Measurements from ENCODE around the gene GAMT.
A peak's percentile ranks its signal among the peaks of the same experiment; 100 is the strongest.

The GAMT gene

DNA sequence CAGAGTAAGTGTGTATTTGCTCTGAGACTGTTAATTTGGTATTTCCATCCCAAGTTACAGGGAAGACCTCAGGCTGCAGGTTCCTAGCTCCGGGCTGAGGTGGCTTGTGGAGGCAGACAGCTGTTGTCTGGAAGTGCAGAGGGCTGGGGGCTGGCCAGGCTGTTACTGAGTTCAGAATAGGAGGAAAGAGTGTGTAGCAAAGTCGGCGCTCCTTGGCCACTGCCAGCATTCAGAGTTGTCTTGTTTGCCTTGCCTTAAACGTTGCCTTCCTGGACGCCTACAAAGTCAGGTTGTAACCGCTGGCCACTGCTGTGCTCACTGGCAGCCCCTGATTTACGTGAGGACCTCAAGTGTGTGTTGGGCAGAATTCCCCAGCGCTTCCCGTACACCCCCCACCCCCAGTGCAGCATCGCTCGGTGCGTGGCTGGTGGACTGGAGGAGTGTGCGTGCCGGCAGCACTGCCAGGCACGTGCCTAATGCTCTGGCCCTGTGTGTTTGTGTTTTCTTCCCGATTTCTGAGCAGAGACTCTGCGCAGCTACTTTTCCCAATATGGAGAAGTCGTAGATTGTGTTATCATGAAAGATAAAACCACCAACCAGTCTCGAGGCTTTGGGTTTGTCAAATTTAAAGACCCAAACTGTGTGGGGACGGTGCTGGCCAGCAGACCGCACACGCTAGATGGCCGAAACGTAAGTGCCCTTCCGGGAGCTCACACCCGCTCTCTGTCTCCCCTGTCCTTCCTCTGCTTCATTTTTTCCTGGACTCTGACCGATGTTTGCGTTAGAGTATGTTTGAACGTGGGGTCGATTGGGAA lies 16.5 kb upstream of the GAMT start:
- DNase-seq = no peak

DNA sequence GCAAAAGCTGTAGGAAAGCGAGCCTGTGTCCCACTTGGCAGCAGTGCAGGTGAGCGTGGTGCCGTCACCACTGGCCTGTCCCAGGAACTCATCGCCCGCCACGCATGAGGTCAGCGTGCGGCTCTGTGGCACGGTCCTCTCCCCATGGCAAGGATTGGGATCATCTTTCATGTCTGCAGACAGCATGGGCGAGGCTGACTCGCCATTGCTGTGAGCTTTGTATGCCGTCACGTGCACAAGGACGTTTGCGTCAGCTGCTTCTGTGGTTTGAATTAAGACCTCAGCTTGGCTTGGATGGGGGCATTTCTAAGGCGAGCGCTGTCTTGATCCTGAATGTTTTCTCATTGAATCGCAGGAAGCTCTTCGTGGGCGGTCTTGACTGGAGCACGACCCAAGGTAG lies 15.8 kb upstream of the GAMT start:
- DNase-seq = no peak

DNA sequence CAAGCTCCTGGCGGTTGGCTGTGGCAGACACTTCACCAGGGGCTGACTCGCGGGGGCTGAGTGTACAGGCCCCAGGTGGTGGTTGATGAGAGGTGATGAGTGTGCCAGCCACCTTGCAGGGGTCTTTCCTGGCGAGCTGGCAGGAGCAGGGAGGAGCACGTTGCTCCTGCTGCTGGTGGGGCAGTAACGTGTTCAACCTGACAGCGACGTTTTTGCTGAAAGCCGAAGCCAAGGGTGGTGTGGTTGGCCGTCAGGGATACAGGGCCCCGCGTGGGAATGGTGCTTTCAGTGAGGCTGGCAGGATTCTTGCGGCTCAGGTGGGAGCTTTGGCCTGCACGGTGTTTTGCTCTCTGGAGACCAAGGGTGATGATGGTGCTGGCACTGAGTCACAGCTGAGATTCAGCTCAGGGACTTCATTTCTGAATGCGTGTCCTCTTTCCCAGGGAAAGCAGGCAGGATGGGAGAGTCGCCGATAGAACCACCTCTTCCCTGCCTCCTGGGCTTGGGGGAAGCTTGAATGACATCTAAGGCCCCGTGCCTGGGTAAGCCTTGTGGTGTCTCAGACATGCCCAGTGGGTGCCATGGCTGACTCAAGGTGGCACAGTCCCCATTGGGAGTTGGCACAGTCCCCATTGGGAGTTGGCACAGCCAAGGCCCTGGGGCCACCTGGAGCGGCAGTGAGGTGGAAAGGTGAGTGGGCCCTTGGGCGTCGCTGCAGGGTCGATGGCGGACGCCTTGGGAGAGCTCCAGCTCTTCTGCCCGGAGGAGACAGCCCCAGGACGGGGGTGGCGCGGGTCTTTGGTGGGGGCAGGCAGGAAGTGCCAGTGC lies 14.9 kb upstream of the GAMT start:
- no peak for DNase-seq

DNA sequence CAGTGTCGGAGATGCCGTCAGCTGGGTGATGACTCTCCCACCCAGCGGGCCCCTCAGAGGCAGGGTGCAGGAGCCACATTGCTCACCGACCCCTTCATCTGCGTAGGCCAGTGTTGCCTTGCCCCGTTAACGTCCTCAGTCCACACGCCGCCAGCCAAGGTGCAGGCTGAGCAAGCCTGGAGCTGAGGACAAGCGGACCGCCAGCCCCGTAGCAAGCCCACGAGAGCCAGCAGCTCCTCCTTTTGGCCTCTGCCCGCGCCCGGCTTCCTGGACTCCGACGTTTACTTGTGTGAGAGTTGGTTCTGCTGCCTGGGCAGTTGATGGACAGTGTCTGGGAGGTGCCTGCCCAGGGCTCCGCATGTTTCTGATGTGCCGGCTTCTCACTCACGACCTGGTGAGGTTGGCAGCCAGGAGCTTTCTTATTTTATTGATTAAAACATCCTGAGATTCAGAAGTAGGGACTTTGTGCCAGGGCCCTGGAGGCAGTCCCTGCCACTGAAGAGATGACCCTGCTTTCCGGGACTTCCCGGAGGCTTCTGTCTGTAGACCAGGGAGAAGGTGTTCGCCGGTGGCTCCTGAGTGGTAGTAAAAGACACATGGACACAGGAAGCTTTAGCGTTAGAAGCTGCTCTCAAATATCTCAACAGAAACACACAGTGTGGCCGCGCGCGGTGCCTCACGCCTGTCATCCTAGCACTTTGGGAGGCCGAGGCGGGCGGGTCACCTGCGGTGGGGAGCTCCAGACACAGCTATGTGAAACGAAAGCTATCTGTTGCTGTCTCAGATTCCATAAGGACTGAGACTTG lies 11.9 kb upstream of the GAMT start:
- no peak for DNase-seq

DNA sequence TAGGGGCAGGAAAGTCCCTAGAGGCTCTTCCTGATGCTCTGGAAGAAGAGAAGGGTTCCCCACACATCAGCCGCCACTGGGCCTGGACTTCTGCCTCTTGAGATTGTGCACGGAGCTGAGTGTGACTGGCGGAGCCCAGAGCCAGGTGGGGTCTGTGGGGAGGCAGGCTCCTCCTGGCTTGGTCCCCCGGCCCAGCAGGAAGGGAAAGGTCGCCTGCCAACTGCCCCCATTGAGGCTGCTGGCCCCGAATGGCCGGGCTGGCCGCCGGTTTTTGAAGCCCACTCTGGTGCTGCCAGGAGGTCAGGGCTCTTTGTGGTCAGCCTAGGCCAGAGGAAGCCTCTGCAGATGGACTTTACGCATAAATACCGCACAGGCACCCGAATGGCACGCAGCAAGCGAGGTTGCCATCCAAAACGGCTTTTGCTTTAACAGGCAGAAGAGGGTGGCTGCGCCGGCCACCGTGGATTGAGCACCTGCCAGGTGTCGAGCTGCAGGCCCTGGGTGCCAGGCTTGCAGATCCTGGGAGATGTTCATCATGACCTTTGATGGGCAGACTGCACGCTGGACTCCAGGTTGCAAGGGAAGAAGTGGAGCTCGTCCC lies 11.1 kb upstream of the GAMT start:
- no peak for DNase-seq

DNA sequence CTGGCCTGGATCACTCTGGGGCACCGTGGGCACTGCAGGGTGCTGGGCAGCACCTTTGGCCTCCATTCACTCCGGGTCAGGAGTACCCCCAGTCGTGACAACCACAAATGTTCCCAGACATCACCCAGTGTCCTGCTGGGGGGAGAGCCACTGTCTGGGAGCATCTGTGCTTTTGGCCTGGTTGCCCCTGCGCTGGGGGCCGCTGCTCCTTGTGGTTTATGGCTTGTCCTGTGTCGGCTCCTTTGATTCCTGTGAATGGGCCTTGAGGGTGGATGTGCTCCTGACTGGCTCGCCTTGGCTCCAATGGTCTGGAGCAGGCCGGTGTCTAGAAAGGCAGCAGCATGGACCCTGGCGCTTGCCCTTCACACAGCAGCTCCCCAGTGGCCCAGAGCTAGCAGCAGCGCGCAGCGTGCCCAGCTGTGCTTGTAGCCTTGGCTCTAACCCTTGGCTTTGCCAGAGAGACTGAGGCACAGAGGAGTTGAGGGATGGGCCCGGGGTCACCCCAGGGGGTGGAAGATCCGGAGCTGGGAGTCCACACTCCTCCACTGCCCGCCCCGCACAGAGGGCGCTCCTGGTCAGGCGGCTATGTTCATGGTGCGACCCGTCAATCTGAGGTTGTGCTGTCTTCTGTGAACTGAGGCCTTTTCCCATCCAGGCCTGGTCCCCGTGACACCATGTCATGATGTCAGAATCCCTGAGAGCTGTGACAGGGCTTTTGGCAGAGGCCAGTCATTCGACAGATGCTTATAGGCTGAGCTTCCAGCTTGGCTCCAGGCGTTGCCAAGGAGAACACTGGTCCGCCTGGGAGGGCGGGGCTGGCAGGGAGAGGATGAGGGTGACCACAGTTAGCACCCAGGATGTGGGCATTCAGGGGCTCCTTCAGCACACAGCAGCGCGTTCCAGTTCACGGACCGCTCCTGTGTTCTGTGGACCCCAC lies 10.2 kb upstream of the GAMT start:
- no peak for DNase-seq

DNA sequence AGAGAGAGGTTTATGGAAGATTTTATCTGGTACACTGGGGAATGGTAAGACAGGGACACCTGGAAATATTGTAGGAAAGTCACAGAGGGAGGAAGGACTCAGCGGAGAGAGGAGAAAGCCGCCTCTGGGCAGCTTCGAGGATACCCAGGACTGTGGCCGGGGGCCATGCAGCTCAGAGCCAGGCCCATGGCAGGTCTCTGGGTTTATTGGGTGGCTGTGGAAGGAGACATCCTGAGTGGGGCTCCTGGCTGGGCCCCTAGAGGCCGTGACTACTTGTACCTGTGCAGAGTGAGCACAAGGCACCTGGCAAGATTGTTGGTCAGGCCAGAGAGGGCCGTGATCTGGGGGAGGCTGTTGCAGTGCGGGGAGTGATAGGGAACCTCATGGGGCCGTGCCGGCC lies 9.4 kb upstream of the GAMT start:
- DNase-seq = no peak

DNA sequence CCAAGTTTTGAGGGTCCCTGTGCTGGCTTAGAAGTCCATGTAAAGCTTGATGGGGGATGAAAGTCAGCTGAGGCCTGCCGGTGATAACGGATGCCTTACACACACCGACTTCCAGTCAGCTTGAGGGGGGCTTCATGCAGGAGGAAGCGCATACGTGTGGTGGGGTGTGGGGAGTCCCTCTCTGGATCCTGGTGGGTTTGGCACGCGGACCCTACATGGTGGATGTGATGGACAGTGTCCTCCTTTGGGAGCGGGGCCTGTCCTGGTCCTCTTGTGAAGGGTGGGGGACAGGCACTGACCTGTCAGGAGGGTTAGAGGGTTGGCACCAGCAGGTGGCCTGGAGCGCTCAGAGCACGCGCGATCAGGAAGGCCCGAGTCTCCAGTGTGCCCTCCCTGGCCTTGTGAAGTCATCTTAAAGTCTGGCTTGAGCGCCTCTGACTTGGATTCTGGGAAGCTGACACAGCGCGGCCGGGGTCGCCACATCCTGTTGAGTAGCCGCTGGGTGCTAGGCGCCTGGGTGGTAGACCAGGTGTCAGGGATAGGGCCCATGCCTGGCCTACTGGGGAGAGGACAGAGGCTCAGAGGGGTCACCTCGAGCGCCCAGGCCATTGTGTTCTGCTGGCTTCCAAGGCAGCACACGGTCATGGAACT lies 8.9 kb upstream of the GAMT start:
- no peak for DNase-seq

DNA sequence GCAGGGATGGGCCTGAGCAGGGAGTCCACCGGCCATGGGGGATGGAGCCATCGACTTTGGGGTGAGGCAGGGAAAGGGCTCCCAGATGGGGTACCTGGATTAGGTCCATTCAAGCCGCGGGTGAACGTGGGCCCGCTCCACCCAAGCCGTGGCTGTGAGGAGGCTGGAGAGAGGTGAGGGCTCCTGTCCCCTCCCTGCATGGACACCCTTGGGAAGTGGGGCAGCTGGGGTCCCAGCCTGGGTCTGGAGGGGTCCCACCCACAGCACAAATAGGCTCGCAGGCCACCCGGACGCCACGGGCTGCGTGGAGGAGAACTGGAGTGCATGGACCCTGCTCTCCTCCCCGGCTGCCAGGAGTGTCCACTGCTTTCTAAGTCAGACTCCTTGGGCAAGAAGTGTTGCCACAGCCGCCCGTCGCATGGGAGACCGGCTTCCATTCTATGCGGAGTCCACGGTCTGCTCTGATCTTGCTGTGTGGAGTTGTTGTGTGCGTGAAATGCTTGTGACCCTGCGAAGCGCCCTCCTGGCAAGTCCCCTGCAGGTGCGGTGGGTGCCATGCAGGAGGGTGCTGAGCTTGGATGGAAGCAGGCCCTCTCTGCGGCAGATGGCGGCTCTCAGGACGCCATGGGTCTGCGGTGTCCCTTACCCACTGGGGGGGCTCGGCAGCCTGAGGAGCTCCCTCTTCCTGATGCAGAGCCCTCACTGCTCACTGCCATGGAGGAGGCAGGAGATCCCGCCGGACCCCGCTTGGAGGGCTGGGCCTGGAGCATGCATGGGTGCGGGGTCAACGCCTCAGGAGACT lies 8.1 kb upstream of the GAMT start:
- no peak for DNase-seq

DNA sequence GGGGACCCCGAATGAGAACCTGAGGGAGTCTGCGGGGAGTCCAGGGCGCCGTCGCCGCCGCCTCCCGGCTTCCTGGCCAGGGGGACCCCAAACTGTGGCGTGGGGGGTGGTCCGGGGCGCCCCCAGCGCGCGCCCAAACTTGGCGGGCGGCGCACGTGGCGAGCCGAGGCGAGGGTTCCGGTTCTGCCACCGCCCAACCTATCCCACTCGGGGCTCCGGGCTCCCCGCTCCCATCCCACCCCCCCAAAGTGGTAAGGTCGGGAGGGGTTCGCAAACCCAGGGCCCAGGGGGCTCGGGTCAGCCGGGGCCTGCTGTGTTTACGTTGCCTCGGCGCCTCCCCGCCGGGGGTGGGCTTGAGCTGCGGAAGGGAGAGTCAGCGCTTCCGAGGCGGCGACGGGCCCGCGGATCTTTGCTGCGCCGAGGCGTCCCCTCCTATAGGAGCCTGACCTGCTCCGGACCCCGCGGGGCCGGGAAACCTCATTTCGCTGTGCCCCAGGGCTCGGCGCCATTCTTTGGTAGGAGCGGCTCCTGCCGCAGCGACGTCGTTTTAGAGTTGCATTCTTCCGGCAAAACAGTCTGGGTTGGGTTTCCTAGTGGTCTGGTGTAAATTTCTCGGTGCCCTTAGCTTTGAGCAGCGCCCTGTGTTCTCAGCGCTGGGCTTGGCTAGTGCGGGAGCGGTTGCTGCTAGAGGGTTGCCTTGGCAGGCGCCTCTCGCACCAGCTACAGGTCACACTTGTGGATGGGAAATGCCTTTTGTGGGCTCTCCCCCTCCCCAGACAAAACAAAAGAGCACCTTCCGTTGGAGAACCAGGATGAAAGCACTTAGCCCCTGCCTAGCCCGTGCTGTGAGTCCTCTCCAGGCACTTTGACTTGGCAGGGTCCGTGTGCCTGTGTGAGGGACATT lies 7.2 kb upstream of the GAMT start:
- no peak for DNase-seq

DNA sequence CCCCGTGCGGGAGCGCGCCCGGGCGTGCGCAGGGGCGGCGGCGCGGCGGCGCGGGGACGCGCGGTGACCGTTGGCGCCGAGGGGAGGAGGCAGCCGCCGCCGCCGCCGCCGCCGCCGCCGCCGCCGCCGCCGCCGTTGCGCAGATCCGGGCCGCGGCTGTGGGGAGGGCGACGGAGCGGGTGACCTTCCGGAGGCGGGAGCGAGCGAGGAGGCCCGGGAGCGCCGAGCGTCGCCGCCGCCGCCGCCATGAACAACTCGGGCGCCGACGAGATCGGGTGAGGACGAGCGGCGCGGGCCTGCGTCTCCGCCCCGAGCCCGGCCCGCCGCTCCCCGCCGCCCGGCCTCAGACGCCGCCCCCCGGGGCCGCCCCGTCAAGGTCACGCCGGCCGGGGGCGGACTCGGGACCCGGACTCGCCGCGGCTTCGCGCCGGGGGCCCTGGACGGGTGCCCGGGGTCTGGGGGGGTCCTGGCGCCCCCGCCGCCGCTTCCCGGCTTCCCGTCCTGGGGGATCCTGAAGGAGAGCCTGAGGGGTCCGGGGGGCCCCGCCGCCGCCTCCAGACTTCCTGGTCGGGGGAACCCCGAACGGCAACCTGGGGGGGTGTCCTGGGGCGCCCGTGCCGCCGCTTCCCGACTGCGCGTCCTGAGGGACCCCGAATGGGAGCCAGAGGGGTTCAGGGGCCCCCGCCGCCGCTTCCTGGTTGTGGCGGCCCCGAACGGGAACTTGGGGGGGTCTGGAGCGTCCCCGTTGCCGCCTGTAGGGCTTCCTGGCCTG lies 6.4 kb upstream of the GAMT start, which contains the start of gene DAZAP1:
TSS of gene DAZAP1 (plus strand) at position 59 of the 772 bp plus-strand sequence. CDS start at position 247, 188 bp downstream.
- DNase-seq = no peak

DNA sequence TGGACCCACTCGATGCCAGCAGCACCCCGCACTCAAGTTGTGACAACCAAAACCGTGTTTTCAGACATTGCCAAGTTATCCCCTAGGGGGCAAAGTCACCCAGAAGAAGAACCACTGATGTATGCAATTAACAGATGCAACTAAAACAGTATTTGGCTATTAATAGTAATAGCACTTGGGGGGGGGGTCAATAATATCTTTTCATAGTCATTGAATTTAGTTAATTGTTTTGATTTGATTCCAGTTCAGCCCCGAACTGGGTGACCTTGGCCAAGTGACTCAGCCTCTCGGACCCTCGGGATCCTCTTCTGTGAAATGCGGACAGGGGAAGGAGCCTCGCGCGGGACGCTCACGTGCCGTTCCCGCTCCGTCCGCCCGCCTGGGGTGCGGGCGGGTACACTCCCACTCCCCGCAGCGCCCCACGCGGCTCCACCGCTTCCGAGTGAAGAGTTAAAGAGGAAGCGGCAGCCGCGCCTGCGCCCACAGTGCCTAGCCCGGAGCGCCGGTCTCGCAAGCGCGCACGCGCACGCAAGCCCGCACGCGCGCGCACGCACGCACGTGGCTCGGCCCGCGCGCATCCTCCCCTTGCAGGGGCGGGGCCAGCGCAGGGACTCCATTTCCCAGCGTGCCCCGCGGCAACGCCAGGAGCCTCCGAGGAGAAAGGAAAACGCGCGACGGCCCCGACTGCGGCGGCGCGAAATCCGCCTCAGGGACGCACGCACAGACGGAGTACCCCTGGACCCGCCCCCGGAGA lies 5.6 kb upstream of the GAMT start:
- DNase-seq = peak; percentile 96 to 99

DNA sequence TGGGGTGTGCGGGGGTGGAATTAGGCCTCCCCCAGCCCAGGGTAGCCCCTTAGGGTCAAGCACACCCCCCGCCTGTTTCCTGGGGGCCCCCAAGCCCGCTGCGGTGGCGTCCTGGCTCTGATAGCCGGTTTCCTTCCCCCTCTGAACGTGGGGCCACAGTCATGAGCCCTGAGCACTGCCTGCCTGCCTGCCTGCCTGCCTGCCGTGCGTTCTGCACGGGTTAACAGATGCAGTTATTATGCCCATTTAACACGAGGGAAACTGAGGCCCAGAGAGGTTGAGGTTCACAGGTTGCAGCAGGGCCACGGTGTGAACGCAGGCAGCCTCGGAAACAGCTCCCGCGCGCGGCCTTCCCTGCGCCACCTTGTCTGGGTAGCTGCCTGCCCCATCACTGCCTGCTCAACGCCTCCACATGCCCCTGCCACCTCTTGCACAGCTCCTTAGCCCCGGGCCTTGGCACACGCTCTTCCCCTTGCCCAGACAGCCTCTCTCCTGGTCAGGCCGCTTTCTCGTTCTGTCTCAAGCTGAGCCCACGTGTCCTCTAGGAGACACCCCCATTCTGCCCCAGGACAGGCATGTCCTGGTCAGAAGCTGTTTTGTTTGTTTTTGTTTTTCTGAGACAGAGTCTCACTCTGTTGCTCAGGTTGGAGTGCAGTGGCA lies 1.2 kb upstream of the GAMT start:
- no peak for DNase-seq

DNA sequence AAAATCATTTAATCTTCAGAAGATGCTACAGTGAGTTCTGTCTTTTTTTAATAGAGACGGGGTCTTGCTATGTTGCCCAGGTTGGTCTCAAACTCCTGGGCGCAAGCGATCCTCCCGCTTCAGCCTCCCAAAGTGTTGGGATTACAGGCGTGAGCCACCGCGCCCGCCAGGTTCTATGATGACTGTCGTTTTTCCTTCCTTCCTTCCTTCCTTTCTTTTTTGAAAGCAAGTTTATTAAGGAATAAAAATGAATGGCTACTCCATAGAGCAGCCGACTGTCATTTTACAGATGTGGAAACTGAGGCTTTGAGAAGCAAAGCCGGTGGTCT lies 511 bp upstream of the GAMT start:
- no peak for DNase-seq

DNA sequence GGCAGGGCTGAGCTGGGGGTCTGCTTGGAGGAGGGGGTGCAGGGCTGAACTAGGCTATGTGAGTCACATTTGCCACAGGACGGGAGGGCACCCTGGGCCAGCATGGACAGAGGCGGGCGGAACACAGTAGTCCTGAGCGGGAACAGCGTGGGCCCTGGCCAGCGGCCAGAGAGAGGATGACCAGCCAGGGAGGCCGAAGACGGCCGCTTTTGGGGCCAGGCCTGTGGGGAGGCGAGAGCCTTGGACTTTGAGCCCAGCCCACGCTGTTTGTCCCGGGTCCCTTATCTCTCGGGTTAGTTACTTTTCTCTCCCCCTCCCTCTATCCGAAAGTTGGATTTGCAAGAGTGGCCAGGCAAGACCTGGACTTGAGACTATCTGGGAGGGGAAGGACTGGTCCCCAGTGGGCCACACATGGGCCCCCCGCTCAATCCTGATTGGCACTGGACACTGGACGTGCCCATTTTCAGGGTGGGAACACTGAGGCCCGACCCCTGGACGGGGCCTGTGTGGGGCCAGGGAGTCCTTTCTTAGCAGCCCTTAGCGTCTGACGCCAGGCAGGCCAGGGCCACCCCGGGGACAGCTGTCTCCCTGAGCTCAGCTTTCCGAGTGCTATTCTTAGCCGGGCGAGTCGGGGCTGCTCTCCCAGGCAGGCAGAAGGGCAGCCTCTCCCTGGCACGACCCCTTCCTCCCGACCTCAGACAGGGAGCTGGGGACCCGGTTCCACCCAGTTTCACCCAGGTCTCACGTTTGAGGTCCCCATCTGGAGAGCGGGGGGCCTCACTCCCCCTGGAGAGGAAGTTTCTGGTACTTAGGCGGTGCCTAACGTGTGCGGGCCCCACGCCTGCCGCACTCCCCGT lies 833 bp downstream of the GAMT start:
- DNase-seq = no peak

DNA sequence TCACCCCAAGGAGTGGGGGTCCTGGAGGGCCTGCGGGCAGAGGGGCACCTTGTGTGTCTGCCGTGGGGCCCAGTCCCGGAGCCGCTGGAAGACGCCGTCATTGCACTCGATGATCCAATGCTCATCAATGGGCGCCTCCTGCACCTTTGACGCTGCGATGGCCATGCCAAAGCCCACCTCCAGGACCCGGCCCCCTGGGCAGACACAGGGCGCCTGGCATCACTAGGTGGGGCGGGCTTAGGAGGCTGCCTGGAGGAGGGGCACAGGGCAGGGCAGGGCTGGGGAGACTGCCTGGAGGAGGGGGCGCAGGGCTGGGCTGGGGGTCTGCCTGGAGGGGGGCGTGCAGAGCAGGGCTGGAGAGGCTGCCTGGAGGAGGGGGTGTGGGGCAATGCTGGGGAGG lies 1.6 kb downstream of the GAMT start:
- no peak for DNase-seq

Data from NCI-H187 (cell line).